ENCODE data around the gene FAM25A. TPM values are rescaled to one million over a fixed set of nuclear protein-coding genes. Genes with fewer than 3 reads are reported as not detected.
"Not testable (repeated sequence)": the region's sequence is repeated elsewhere in the genome, so short reads cannot be mapped to it uniquely, and the experiment has no call there.

FAM25A gene
- not detected for total RNA-seq

DNA sequence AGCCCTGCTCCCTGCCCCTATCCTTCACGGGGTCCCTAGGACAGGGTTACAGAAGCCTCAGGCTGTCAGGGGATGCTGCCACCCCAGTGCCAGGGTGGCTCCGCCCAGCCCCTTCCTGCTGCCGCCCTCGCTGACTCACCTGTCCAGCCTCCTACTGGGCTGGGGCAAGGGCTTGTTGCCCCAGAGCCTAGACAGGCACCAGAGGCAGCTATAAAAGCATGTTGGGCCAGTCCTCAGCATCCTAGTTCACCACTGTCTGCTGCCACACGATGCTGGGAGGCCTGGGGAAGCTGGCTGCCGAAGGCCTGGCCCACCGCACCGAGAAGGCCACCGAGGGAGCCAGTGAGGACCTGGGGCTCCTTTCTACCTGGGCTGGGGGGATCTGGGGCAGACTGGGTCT, at the start of gene FAM25A:
FAM25A (plus strand) TSS at position 239 of the 400 bp plus-strand sequence; CDS start at position 270, 31 bp downstream.
- not testable (repeated sequence) for H3K4me1 ChIP-seq, H3K27ac ChIP-seq, H3K36me3 ChIP-seq, H3K4me3 ChIP-seq, DNase-seq, H3K9me3 ChIP-seq, H3K27me3 ChIP-seq

DNA sequence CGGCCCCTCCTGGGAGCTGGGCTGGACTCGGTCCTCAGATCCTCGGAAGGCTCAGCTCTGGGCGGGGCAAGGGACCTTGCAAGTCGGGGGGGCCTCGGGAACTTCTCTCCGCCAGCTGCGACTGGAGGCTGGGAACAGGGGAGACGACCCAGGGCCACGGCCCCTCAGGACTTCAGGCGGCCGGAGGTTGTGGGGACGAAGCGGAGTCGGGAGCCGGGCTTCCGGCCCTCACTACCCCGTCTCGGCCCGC, 49.2 kb upstream of the FAM25A start:
- H3K27ac ChIP-seq: peak overlapping the region; percentile 73 to 95 (median 85)
- no peaks in the 10 kb centered on the region for H3K27me3 ChIP-seq
- H3K4me1 ChIP-seq: peaks cover 0 to 56% (median 19%) of the 10 kb centered on the region in 4 donors
- no peak for DNase-seq
- H3K4me3 ChIP-seq: peak overlapping the region; percentile 42 to 68 (median 60)
- no peaks in the 10 kb centered on the region for H3K36me3 ChIP-seq
- TF ChIP-seq CTCF (IDR thresholded peaks at IDR 0.05) (no peak), POLR2A (IDR thresholded peaks at IDR 0.05) (peak; percentile 78 to 88)
- H3K9me3 ChIP-seq: no peaks in the 10 kb centered on the region

DNA sequence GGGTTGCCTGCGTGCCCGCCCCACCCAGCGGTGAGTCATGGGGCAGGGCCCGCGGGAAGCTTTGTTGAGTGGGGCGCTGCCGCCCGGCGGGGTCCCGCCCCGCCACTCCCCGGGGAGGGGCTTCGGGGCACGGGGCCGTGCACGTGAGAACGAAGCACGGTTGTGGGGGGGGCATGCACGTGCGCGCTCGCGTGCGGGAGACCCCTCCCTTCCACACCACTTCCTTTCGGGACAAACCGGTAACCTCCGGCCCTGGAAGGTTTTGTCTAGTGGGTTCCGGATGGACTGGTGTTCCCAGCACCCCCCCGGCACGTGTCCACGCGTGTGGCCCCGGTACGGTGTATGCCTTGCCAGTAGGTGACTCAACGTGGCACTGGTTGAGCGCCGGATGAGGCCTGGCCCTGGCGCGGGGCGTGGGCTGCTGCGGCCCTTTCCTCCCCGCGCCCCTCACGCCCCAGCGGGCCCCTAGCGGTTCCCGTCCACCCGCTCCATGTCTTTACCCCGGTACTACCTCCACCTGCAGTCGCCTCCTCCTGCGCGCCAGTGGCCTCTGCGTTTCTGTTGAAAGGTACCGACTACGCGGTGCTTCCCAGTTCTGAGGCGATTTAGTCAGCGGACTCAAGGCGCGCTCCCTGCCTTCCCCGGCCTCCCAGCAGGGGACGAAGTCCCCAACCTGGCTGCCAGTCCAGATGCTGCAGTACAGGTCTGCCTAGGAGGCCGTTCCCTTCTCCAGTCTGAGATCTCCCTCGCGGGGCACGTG, 48.7 kb upstream of the FAM25A start:
- Histone ChIP-seq H3K4me1 (peaks cover 0 to 53% (median 17%) of the 10 kb centered on the region in 4 donors), H3K27me3 (no peaks in the 10 kb centered on the region), H3K36me3 (no peaks in the 10 kb centered on the region), H3K9me3 (no peaks in the 10 kb centered on the region), H3K4me3 (peak overlapping the region; percentile 42 to 68 (median 60)), H3K27ac (peak overlapping the region; percentile 73 to 95 (median 85))
- TF ChIP-seq POLR2A (IDR thresholded peaks at IDR 0.05) (peak in 1 of 2 donors; percentile 17), CTCF (IDR thresholded peaks at IDR 0.05) (peak in 4 of 6 experiments; percentile 16 to 42 (median 40))
- DNase-seq: peak; percentile 83 to 95 (median 94)

- peak in 1 of 3 donors; percentile 14 for DNase-seq
- Histone ChIP-seq H3K36me3 (no peaks in the 10 kb centered on the region), H3K27me3 (no peaks in the 10 kb centered on the region), H3K4me1 (peaks cover 0 to 44% (median 15%) of the 10 kb centered on the region in 4 donors), H3K4me3 (no peak overlapping the region), H3K27ac (peak overlapping the region in 1 of 4 donors; percentile 95), H3K9me3 (no peaks in the 10 kb centered on the region)
- no peak for TF ChIP-seq CTCF (IDR thresholded peaks at IDR 0.05)
- TF ChIP-seq POLR2A (IDR thresholded peaks at IDR 0.05): no peak
Measured at GRCh38 chr10:86972613-86973380, 47.3 kb upstream of the FAM25A start.

- Histone ChIP-seq H3K27ac (no peak overlapping the region), H3K27me3 (no peaks in the 10 kb centered on the region), H3K4me3 (no peak overlapping the region), H3K4me1 (peaks cover 0 to 38% (median 13%) of the 10 kb centered on the region in 4 donors), H3K36me3 (no peaks in the 10 kb centered on the region), H3K9me3 (no peaks in the 10 kb centered on the region)
- no peak for DNase-seq
- TF ChIP-seq CTCF (IDR thresholded peaks at IDR 0.05): no peak
- TF ChIP-seq POLR2A (IDR thresholded peaks at IDR 0.05): no peak
Measured at GRCh38 chr10:86974484-86974883, 45.6 kb upstream of the FAM25A start.
